Hematopoietic multipotent progenitor cell treated with erythropoietin and hydrocortisone succinate and interleukin-3 and kit ligand, for 4 days (in vitro differentiated cells): ENCODE data around the gene CD79A.
"Not testable (repeated sequence)": the region's sequence is repeated elsewhere in the genome, so short reads cannot be mapped to it uniquely, and the experiment has no call there.

Experiments
- DNase-seq: peaks from one replicate; pipeline ENCODE4 v3.0.0-alpha.2; 2015

Gene CD79A

DNA sequence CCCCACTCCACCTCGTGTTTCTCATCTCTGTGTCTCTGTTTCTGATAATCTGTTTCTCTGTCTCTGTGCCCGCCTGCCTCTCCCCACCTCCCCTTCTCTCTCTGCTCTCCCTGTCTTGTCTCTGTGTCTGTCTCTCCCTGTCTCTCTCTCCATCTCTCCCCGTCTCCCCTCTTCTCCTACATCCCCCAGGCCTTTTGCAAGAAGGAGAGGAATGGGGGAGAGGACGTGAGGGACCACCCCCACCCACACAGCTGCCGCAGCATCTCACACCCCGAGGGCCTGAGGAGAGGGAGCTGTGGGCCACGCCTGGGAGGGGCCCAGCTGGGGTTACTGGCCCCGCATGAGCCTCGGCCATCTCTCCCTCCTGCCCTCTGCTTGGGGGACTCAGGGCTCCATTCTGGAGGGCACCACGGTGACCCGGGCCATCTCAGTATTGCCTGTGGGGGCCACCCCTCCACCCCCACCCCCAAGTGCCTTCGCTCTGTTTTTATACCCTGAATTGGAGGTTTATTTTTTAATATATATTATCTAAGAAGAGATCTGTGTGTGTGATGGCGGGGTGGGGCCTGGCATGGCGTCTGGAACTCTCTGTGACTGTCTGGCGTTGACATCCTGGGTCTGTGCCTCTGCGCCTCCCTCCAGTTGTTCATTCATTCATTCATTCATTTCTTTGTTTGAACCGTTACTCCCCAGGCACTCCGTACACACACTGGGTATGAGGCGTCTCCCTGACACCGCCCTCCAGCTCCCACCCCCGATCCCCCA is 30.0 kb downstream of the CD79A start:
- DNase-seq, result no peak

DNA sequence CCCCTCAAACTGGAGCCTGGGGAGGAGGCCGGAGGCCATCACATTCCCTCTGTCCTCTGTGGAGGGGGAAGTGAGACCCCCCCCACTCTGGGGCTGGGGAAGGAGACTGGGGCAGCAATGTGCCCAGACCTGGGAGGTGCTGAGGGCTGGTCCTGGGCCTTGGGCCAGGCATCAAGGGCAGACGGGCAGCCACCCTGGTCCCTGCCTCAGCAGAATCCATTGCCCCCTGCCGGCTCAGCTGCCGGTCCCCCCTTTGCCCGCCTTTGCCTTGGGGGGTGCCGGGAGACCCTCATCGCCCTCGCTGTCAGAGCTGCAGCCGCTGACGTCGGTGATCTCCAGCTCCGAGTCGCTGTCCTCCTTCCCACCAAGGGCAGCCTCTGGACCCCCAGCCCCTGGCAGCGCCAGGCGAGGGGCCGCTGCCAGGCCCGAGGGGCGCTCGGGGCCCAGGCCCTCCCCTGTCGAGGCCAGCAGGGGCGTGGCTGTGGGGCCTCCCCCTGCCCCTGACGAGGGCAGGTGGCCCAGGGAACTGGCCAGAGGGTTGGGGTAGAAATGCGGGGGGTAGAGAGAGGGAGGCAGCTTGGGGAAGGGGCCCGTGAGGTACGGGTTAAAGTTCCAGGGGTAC is 31.0 kb downstream of the CD79A start:
- DNase-seq, result no peak

GRCh38 chr19:41908724-41909464 is 31.8 kb downstream of the CD79A start:
- DNase-seq, result no peak

GRCh38 chr19:41909706-41910105 is 32.6 kb downstream of the CD79A start:
- DNase-seq, result no peak

- DNase-seq, result no peak
These were observed 33.3 kb downstream of the CD79A start for GRCh38 chr19:41910240-41910991.

GRCh38 chr19:41910992-41911888 is 34.2 kb downstream of the CD79A start:
- DNase-seq, result no peak

DNA sequence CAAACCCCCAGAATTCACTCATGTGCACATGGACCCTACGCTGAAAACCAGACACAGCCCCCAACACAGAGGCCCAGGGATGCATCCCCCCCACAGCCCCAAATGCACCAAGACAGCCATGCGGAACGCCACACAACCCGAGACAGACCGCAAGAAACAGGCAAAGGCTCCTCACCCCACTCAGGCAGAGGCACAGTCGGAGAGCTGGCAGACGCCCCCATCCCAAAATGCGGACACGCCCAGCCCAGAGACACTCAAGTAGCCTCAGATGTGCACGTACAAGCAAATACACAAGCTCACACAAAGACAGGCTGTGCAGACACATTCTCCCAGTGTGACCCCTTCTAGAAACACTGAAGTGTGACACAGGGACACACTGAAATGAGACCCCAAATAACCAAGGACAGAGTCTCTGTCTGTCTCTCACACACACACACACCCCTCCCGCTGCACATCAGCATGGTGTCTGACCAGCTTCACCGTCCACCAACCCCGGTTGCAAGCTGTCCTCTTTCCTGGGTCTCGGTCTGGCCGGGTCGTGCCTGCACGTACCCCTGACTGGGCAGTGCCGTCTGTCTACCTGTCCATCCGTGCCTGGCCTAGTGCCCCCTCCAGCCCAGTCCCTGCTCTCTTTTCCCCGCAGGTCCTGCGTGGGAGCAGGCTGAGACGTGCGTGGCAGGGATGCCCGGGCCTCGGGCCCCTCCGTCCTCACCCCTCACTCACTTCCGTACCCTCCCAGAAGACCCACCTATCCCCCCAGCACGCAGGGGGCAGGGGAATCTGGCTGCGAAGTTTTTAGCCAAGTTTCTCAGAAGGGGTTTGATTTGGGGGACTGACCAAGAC is 35.0 kb downstream of the CD79A start:
- no peak for DNase-seq

DNA sequence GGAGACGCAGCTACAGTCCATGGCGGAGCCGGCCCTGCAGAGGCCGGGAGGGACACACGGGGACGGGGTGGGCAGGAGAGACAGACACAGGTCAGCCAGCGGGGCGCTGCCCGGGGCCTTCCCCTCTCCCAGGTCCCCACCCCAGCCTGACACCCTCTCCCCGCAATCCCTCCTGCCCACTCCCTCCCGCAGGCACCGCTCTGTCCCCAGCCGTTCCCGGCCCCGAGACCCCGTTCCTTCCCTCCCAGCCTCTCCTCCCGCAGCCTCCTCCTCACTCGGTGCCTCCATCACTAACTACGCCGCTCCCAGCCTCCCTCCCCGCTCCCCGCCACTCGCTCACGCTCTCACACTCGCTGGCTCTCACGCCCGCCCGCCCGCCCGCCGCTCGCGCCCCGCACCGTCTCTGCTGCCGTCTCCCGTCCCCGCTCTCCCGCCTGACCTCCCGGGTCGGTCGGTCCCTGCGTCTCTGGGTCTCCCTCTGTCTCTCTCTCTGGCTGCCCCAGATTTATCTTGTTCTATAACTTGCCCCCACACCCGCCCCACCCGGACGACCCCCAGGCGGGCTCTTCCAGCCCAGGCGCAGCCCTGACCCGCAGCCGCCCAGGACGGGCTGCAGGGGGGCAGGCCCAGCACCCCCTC is 35.9 kb downstream of the CD79A start:
- no peak for DNase-seq

DNA sequence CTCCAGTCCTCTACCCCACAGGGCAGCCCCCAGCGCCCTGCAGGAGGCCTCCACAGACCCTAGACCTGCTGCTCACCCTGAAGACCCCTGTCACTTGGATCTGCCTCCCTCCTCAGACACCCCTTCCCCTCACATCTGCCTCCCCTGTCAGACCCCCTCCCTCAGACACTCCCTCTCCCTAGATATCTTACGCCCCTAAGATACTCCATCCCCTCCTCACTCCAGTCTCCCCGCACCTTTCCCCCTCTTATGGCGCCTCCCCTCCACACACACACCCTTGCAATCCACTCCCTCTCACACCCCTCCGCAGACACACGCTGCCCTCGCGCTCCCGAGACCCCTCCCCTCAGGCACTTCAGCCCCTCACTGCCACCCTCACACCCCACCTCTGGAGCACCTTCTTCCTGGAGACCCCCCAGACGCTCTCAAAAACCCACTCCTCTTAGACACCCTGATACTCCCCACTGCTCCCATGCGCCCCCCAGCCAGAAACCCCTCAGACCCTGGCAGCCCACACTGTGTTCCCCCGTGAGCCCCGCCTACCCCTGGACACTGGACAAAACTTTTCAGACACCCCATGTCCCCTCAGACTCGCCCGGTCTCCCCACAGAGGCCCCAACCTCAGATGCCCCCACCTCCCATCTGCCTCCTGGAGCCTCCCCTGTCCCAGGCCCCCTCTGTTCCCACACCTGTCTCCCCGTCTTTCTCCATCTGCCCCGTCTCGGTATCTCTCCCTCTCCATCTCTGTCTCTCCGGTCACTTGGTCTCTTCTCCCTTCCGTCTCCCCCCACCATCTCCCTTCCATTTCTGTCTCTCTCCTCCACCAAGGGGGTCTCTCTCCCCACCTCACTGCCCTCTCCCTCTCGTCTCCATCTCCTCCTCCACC is 36.7 kb downstream of the CD79A start:
- no peak for DNase-seq

- DNase-seq, result not testable (repeated sequence)
These were observed 37.4 kb downstream of the CD79A start for GRCh38 chr19:41914424-41914834.

GRCh38 chr19:41915021-41915775 is 38.1 kb downstream of the CD79A start:
- no peak for DNase-seq

- DNase-seq, result no peak
These were observed 38.8 kb downstream of the CD79A start for GRCh38 chr19:41915776-41916414.

DNA sequence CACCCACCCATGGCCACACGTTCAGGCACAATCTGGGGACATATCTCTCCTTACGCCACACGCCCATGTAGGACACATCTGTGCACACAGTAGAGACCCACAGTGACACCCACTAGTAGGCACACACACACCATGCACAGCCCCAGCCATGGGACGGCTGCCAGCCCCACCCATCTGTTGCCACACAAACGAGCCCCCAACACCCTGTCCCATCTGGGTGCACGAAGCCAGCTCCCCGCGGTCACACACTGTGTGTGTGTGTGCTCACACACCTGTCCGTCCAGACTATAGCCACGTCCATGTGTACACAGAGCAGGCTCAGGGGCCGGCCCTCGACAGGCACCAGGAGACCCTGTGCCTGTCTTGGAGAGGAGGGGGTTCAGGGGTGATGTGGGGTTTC is 40.6 kb downstream of the CD79A start:
- no peak for DNase-seq

DNA sequence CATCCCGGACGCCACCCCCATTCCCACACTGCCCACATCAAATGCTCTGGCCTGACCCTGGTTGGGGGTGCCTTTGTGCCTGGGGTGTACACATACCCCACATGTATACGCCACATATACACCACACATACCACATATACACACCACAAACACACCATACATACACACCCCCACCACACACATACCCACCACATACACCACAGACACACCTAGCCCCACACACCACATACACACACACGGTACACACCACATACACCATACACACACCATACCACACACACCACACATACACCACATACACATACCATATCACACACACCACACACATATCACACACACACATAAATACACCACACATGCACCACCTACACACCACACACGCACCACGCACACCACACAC is 41.0 kb downstream of the CD79A start:
- DNase-seq, result no peak

DNA sequence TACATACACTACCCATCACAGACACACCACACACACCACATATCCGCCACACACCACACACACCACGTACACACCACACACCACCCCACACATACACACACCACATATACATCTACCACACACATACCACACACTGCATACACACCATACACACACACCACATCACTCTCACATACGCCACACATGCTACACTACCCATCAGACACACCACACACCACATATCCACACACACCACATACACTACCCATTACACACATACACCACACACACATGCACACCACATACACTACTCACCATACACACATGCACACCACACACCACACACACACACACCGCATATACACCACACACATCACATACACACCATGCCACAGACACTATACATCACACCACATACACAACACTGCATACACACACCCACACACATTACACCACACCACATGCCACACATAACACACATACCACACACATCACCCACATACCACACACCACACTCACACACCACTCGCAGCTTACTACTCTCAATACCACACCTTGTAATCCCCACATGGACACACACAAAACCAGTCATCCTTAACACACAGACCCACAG is 41.7 kb downstream of the CD79A start:
- DNase-seq, result no peak

DNA sequence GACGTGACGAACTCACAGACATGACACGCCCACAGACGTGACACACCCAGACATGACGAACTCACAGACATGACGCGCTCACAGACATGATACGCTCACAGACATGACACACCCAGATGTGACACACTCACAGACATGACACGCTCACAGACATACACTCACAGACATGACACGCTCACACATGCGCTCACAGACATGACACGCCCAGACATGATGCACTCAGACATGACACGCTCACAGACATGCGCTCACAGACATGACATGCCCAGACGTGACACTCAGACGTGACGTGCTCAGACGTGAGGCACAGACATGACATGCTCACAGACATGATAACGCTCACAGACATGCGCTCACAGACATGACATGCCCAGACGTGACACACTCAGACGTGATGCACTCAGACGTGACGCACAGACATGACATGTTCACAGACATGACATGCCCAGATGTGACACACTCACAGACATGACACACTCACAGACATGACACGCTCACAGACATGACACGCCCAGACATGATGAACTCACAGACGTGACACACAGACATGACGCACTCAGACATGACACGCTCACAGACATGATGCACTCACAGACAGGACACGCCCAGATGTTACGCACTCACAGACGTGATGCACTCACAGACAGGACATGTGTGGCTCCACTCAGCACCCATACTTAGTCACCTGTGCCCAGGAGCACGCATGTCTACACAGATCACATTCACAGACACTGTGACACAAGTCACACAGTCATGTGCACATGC is 43.1 kb downstream of the CD79A start:
- no peak for DNase-seq
